Measurements from ENCODE around the gene PITX3.

GRCh38 chr10:102231357-102232318, 9.7 kb downstream of the PITX3 start:
- TF ChIP-seq CTCF (IDR thresholded peaks at IDR 0.05 in 2 of 3, conservative IDR thresholded peaks at IDR 0.05 in 1 of 3; ENCODE audit: control insufficient read depth in 2 of 3, extremely low read depth in 1 of 3, insufficient read depth in 1 of 3, low read depth in 3 of 3, low read length in 3 of 3) (peak; percentile 76 to 90 (median 80)), NKRF (conservative IDR thresholded peaks at IDR 0.05) (no peak), CREM (IDR thresholded peaks at IDR 0.05; ENCODE audit: low read depth) (no peak), EP300 (IDR thresholded peaks at IDR 0.05; ENCODE audit: borderline replicate concordance in 1 of 2, control insufficient read depth in 1 of 2, low read depth in 2 of 2, low read length in 2 of 2) (no peak), SRF (IDR thresholded peaks at IDR 0.05; ENCODE audit: low read depth in 2 of 2, low read length in 2 of 2) (no peak), TAF1 (IDR thresholded peaks at IDR 0.05; ENCODE audit: borderline replicate concordance, low read depth, low read length) (no peak), PRDM15 (CRISPR knock-in tag; IDR thresholded peaks at IDR 0.05) (no peak), SIX5 (IDR thresholded peaks at IDR 0.05; ENCODE audit: low read depth, low read length, severe bottlenecking) (no peak)
- TF ChIP-seq, protein P1, sequence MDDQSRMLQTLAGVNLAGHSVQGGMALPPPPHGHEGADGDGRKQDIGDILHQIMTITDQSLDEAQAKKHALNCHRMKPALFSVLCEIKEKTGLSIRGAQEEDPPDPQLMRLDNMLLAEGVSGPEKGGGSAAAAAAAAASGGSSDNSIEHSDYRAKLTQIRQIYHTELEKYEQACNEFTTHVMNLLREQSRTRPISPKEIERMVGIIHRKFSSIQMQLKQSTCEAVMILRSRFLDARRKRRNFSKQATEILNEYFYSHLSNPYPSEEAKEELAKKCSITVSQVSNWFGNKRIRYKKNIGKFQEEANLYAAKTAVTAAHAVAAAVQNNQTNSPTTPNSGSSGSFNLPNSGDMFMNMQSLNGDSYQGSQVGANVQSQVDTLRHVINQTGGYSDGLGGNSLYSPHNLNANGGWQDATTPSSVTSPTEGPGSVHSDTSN (IDR thresholded peaks at IDR 0.05; ENCODE audit: insufficient replicate concordance, low read depth, low read length), result no peak

Data from GM12878 (cell line).